Common myeloid progenitor, CD34-positive (primary cell): ENCODE measurements around the gene GSTO1.

Experiments
- CTCF ChIA-PET: fragments of 350-600 bp; sonication (Branson Sonifier 250); formaldehyde crosslinking; loops from one replicate; lab custom pipeline; 2021; ENCODE audit warnings: antibody characterized with exemption; lab: Charles Lee
- POLR2A ChIA-PET: fragments of 350-600 bp; sonication (Branson Sonifier 250); formaldehyde crosslinking; loops from one replicate; lab custom pipeline; 2021; ENCODE audit warnings: antibody characterized with exemption; lab: Charles Lee
- DNase-seq, 3 donors: peaks; one replicate each; pipeline versions ENCODE4 v3.0.0 to v3.0.0-alpha.2; 2013
- H3K27ac ChIP-seq, 2 experiments: 1 replicate in 1 of 2; 2 replicates in 1 of 2; pipeline ENCODE4 v1.7.0; 2013; ENCODE audit warnings: inconsistent platforms in 2 of 2, low read length in 2 of 2, mild to moderate bottlenecking in 2 of 2, low read depth in 1 of 2, moderate library complexity in 1 of 2; ENCODE audit not compliant: severe bottlenecking in 2 of 2, insufficient read depth in 1 of 2, poor library complexity in 1 of 2
- H3K27me3 ChIP-seq, 5 experiments: replicated peaks in 2 of 5; 1 replicate in 3 of 5; 2 replicates in 2 of 5; pipeline versions ENCODE4 v1.6.1 to v1.7.0; 2013; ENCODE audit warnings: low read length in 4 of 5, mild to moderate bottlenecking in 2 of 5, moderate library complexity in 2 of 5, inconsistent platforms in 1 of 5; ENCODE audit not compliant: insufficient read depth in 5 of 5, control insufficient read depth in 4 of 5
- H3K36me3 ChIP-seq, 4 experiments: 1 replicate in 2 of 4; 2 replicates in 2 of 4; pipeline versions ENCODE4 v1.6.1 to v1.7.0; 2013; ENCODE audit warnings: low read length in 3 of 4, control low read depth in 1 of 4, mild to moderate bottlenecking in 1 of 4; ENCODE audit not compliant: control insufficient read depth in 4 of 4, insufficient read depth in 4 of 4
- H3K4me1 ChIP-seq, 4 experiments: 1 replicate in 3 of 4; 2 replicates in 1 of 4; pipeline versions ENCODE4 v1.6.1 to v1.7.1; 2013; ENCODE audit warnings: low read length in 3 of 4, mild to moderate bottlenecking in 3 of 4, control low read depth in 1 of 4, inconsistent platforms in 1 of 4, moderate library complexity in 1 of 4; ENCODE audit not compliant: control insufficient read depth in 4 of 4, insufficient read depth in 4 of 4; ENCODE audit errors: control extremely low read depth in 1 of 4
- H3K4me3 ChIP-seq, 7 experiments: 1 replicate in 4 of 7; 2 replicates in 3 of 7; pipeline versions ENCODE4 v1.5.1 to v1.7.0; 2013; ENCODE audit warnings: mild to moderate bottlenecking in 7 of 7, low read length in 6 of 7, moderate library complexity in 6 of 7, inconsistent platforms in 2 of 7, low read depth in 2 of 7, control low read depth in 1 of 7; ENCODE audit not compliant: insufficient read depth in 4 of 7, control insufficient read depth in 1 of 7; ENCODE audit errors: extremely low read depth in 1 of 7
- H3K9me3 ChIP-seq, 5 experiments: 1 replicate in 4 of 5; 2 replicates in 1 of 5; pipeline versions ENCODE4 v1.6.1 to v1.7.1; 2013; ENCODE audit warnings: low read length in 4 of 5, mild to moderate bottlenecking in 2 of 5, inconsistent platforms in 1 of 5, low read depth in 1 of 5, moderate library complexity in 1 of 5; ENCODE audit not compliant: control insufficient read depth in 4 of 5, insufficient read depth in 2 of 5; ENCODE audit errors: control extremely low read depth in 1 of 5
- WGBS: methylation state at CpG from one replicate; pipeline ENCODE4 v1.1.5; 2013; ENCODE audit not compliant: insufficient coverage; 5-methylcytosine and 5-hydroxymethylcytosine counted together

GSTO1 gene

DNA sequence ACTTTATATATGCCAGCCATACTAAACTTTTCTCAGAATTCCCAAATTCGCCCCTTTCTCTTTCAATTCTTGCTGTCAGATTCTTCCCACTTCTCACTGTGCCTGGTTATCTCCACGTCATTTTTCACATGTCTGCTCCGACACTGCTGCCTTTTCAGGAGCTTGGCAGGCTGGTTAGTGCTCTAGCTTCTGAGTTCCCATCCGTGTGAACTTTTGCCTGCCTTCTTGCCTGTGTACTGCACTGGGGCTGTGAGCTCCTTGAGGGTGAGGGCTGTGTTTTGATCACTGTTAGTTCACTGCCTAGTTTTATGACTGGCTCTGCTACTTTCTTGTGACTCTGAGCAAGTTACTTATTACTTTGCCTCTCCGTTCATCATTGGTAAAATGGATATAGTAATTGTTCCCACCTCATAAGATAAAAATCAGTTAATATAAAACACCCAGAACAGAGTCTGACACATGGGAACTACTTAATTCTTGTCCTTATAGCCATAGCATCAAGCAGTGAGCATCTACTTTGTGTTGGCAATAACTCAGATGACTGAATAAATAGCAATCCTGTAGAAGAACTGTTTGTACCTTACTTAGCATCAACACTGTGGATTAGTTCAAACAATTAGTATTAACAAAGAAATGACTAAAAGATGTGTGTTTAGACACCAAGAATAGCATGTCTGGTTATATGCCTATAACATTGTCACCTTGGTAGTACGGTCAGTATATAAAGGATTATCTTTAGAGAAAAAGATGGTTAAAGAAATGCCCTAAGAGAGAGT lies 5.5 kb downstream of the GSTO1 start:
- CTCF ChIA-PET: interaction anchor here (1.2 to 4.0 kb wide), 5 partner anchors 11 to 30 kb away, joined by 4 to 23 read pairs (median 5); no protein-coding TSS in a partner anchor
- H3K9me3 ChIP-seq: no peaks in the 10 kb centered on the region
- WGBS: 94% methylated on average over 5 of the region's 6 CpGs
- peaks cover 25 to 69% (median 52%) of the 10 kb centered on the region in 4 experiments for H3K36me3 ChIP-seq
- POLR2A ChIA-PET: no interaction called here
- peak overlapping the region; percentile 33 to 68 for H3K27ac ChIP-seq
- H3K27me3 ChIP-seq: no peaks in the 10 kb centered on the region
- no peak for DNase-seq
- H3K4me1 ChIP-seq: peaks cover 7 to 38% (median 24%) of the 10 kb centered on the region in 4 experiments
- no peak overlapping the region for H3K4me3 ChIP-seq

DNA sequence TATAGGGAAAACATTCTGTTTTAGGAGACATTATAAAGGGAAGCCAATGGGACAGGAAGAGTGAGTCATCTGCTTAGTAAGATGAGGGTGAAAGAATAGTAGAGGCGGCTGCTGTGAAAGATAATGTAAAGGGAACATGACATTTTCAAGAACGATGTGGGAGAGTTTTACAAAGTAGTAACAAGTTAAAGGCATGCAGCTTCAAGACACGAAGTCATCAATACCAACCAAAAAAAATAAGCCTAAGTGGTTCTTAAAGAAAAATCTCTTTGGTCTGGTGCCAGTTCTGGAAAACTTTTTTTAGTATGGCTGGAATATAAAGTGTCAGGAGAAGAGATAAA lies 6.1 kb downstream of the GSTO1 start:
- no CpG with 5 or more reads among the region's 3 CpGs for WGBS
- H3K36me3 ChIP-seq: peaks cover 25 to 75% (median 57%) of the 10 kb centered on the region in 4 experiments
- peaks cover 7 to 37% (median 20%) of the 10 kb centered on the region in 4 experiments for H3K4me1 ChIP-seq
- ChIA-PET CTCF (interaction anchor here (1.9 to 4.0 kb wide), 3 partner anchors 12 to 29 kb away, joined by 5 to 23 read pairs (median 11); no protein-coding TSS in a partner anchor), POLR2A (no interaction called here)
- H3K9me3 ChIP-seq: no peaks in the 10 kb centered on the region
- no peaks in the 10 kb centered on the region for H3K27me3 ChIP-seq
- peak in 2 of 3 donors; percentile 67 to 78 for DNase-seq
- H3K27ac ChIP-seq: peak overlapping the region; percentile 33 to 68
- H3K4me3 ChIP-seq: peak overlapping the region in 1 of 7 experiments; percentile 10

DNA sequence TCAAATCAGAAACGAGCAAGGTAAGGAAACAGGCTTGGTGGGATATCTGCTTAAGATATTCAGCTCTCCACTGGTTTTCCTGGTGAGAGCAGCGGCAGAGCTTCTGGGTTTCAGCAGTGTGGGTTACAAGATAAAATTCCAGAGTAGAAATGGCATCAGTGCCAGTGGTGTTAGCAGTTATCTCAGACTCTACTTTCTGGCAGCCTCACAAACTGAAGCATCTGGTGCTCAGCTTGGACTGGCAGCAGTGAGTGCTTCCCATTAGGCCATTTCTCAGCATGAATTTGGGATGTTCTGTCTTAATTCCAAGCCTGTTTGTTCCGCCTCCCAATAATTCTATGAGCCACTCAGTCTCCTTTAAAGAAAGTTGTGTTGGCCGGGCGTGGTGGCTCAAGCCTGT lies 7.4 kb downstream of the GSTO1 start:
- POLR2A ChIA-PET: interaction anchor here (1.0 kb wide), 1 partner anchor 12 kb away, joined by 4 read pairs; no protein-coding TSS in a partner anchor
- WGBS: 100% methylated on average over 5 of the region's 5 CpGs
- CTCF ChIA-PET: interaction anchor here (1.9 to 4.0 kb wide), 2 partner anchors 12 to 28 kb away, joined by 5 to 23 read pairs; no protein-coding TSS in a partner anchor
- no peak overlapping the region for H3K4me3 ChIP-seq
- no peak for DNase-seq
- peaks cover 25 to 86% (median 64%) of the 10 kb centered on the region in 4 experiments for H3K36me3 ChIP-seq
- H3K27ac ChIP-seq: no peak overlapping the region
- peaks cover 3 to 25% (median 12%) of the 10 kb centered on the region in 4 experiments for H3K4me1 ChIP-seq
- H3K9me3 ChIP-seq: no peaks in the 10 kb centered on the region
- no peaks in the 10 kb centered on the region for H3K27me3 ChIP-seq

GRCh38 chr10:104264783-104265182 lies 10.1 kb downstream of the GSTO1 start:
- no peaks in the 10 kb centered on the region for H3K27me3 ChIP-seq
- CTCF ChIA-PET: interaction anchor here (1.6 kb wide), 1 partner anchor 10 kb away, joined by 6 read pairs; no protein-coding TSS in a partner anchor
- DNase-seq: no peak
- H3K27ac ChIP-seq: no peak overlapping the region
- no peaks in the 10 kb centered on the region for H3K9me3 ChIP-seq
- H3K4me1 ChIP-seq: peaks cover 13 to 35% (median 25%) of the 10 kb centered on the region in 4 experiments
- H3K36me3 ChIP-seq: peaks cover 24 to 82% (median 53%) of the 10 kb centered on the region in 4 experiments
- no peak overlapping the region for H3K4me3 ChIP-seq
- POLR2A ChIA-PET: no interaction called here
- 100% methylated on average over 3 of the region's 5 CpGs for WGBS

GRCh38 chr10:104267721-104268404 lies 13.2 kb downstream of the GSTO1 start:
- no peak for DNase-seq
- peaks cover 13 to 20% (median 16%) of the 10 kb centered on the region in 4 experiments for H3K4me1 ChIP-seq
- peak overlapping the region; percentile 89 to 94 for H3K27ac ChIP-seq
- WGBS: 97% methylated on average over 7 of the region's 14 CpGs
- no peaks in the 10 kb centered on the region for H3K27me3 ChIP-seq
- peak overlapping the region in 6 of 7 experiments; percentile 74 to 95 (median 88) for H3K4me3 ChIP-seq
- ChIA-PET CTCF (interaction anchor here (1.2 to 2.5 kb wide), 3 partner anchors 10 to 18 kb away, joined by 3 to 12 read pairs (median 8); partner anchors contain the start of gene GSTO1), POLR2A (interaction anchor here (0.6 to 2.1 kb wide), 2 partner anchors 10 to 70 kb away, joined by 3 to 10 read pairs; partner anchors contain the start of gene ITPRIP)
- peaks cover 10 to 53% (median 29%) of the 10 kb centered on the region in 4 experiments for H3K36me3 ChIP-seq
- no peaks in the 10 kb centered on the region for H3K9me3 ChIP-seq

DNA sequence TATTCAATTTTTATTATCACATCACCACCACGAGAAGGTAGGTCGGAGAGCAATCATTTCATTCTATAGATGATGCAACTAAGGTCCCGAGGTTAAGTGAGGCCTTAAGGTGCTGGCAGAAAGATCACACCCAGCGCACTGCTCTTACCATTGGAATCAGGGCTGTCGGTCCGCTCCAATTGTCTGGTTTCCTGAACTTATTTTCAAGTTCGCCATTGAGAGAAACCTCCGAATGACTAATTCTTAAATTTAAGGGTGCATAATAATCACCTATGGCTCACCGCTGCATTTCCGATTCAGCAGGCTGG lies 13.7 kb downstream of the GSTO1 start:
- DNase-seq: no peak
- H3K4me1 ChIP-seq: peaks cover 13 to 20% (median 16%) of the 10 kb centered on the region in 4 experiments
- peaks cover 7 to 49% (median 26%) of the 10 kb centered on the region in 4 experiments for H3K36me3 ChIP-seq
- 23% methylated on average over 10 of the region's 10 CpGs for WGBS
- no peaks in the 10 kb centered on the region for H3K9me3 ChIP-seq
- ChIA-PET CTCF (interaction anchor here (1.6 kb wide), 1 partner anchor 38 kb away, joined by 4 read pairs; no protein-coding TSS in a partner anchor), POLR2A (no interaction called here)
- peak overlapping the region; percentile 74 to 95 (median 83) for H3K4me3 ChIP-seq
- no peaks in the 10 kb centered on the region for H3K27me3 ChIP-seq
- peak overlapping the region; percentile 89 to 94 for H3K27ac ChIP-seq
